ENCODE measurements around the gene CCDC7.

- TF ChIP-seq GATA2 (IDR thresholded peaks at IDR 0.05; ENCODE audit: low read depth, low read length) (no peak), GATA3 (IDR thresholded peaks at IDR 0.05; ENCODE audit: low read depth, low read length) (no peak)
Measured at GRCh38 chr10:32901815-32902214, 455.9 kb downstream of the CCDC7 start.

All from SH-SY5Y (cell line).